GM10248 (cell line): Measurements from ENCODE around the gene PIGK.
"Not testable (repeated sequence)": the region's sequence is repeated elsewhere in the genome, so short reads cannot be mapped to it uniquely, and the experiment has no call there.

ENCODE experiments used
- CTCF ChIA-PET: fragments of 300-600 bp; sonication (Branson Sonifier 250); formaldehyde crosslinking; extraction: SDS; loops from one replicate; lab custom pipeline; 2021; ENCODE audit warnings: antibody characterized with exemption; lab: Yijun Ruan, JAX
- POLR2A ChIA-PET: fragments of 350-650 bp; sonication (Branson Sonifier 250); formaldehyde crosslinking; extraction: SDS; loops from one replicate; lab custom pipeline; 2020; ENCODE audit warnings: antibody characterized with exemption; lab: Yijun Ruan, JAX
- DNase-seq: peaks from one replicate; pipeline ENCODE4 v3.0.0; 2012; ENCODE audit errors: extremely low spot score
- CTCF ChIP-seq: IDR thresholded peaks from 2 replicates; pipeline ENCODE4 v1.5.1; 2012; ENCODE audit warnings: mild to moderate bottlenecking, low read depth; ENCODE audit errors: extremely low read depth, missing control alignments, control extremely low read depth

The PIGK gene

GRCh38 chr1:77182083-77182482 is 37.1 kb downstream of the PIGK start:
- ChIA-PET CTCF (interaction anchor here (0.6 to 1.3 kb wide), 4 partner anchors 12 to 30 kb away, joined by 3 read pairs; no protein-coding TSS in a partner anchor), POLR2A (no interaction called here)
- no peak for DNase-seq
- no peak for TF ChIP-seq CTCF

- TF ChIP-seq CTCF: no peak
- POLR2A ChIA-PET: no interaction called here
- no peak for DNase-seq
- CTCF ChIA-PET: interaction anchor here (2.9 kb wide), 1 partner anchor 18 kb away, joined by 9 read pairs; no protein-coding TSS in a partner anchor
Measured at GRCh38 chr1:77179632-77180031, 39.6 kb downstream of the PIGK start.

GRCh38 chr1:77175230-77175844 is 43.9 kb downstream of the PIGK start:
- CTCF ChIA-PET: interaction anchor here (0.9 kb wide), 1 partner anchor 21 kb away, joined by 3 read pairs; no protein-coding TSS in a partner anchor
- DNase-seq: no peak
- no peak for TF ChIP-seq CTCF
- POLR2A ChIA-PET: no interaction called here

- no peak for TF ChIP-seq CTCF
- ChIA-PET POLR2A (no interaction called here), CTCF (interaction anchor here (1.2 kb wide), 1 partner anchor 16 kb away, joined by 3 read pairs; no protein-coding TSS in a partner anchor)
- DNase-seq: no peak
Measured at GRCh38 chr1:77170687-77171086, 48.5 kb downstream of the PIGK start.

- no peak for TF ChIP-seq CTCF
- POLR2A ChIA-PET: no interaction called here
- CTCF ChIA-PET: no interaction called here
- DNase-seq: no peak
Measured at GRCh38 chr1:77168358-77168757, 50.9 kb downstream of the PIGK start.

- DNase-seq: no peak
- no peak for TF ChIP-seq CTCF
- POLR2A ChIA-PET: no interaction called here
- CTCF ChIA-PET: interaction anchor here (2.3 kb wide), 1 partner anchor 10 kb away, joined by 7 read pairs; no protein-coding TSS in a partner anchor
Measured at GRCh38 chr1:77164434-77164944, 54.7 kb downstream of the PIGK start.

GRCh38 chr1:77159706-77160105 is 59.5 kb downstream of the PIGK start:
- CTCF ChIA-PET, POLR2A ChIA-PET: not testable (repeated sequence)

More at GRCh38 chr1:77159706-77160105, 59.5 kb downstream of the PIGK start:
- DNase-seq: not testable (repeated sequence)
